ENCODE measurements around the gene RCAN1. TPM values are rescaled to one million over a fixed set of nuclear protein-coding genes. Genes with fewer than 3 reads are reported as not detected.

The RCAN1 gene
- total and polyA plus RNA-seq, 2 of the 4 experiments (the other 2 are of a cell fraction), result 53.5 to 175 TPM

DNA sequence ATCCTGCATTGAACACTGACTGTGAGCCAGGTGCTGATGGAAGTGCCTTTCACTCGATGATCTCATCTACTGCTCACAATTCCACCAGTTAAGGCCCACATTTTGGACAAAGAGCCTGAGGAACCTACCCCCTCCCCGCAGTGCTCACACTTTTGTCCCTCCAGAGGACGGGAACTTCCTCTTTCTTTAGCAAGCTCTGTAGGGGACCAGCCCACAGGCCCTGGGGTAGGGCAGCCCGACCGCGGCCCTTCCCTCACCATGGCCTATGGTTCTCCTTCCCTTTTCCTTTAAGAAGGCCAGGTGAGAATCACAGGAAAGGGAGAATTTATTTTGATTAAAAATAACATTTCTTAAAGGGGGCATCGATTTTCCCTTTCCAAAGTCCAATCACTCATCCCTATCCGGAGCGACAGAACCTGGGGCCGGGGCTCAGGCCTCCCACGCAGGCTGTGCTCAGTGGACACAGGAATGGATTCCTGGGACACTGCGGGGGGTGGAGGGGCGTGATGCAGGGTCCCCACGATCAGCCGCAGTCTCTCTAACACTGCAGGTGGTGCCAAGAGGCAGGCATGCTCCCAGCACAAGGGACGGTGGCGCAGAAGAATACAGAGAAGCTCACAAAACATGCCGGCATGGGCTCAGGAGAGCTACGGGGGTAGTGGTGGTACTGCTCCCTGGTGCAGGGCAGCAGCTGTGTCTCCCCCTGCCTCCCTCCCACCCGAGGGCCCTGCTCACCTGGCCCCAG lies 94.0 kb downstream of the RCAN1 start:
- Histone ChIP-seq H2BK5ac (ENCODE audit: low read depth, low read length, poor library complexity, severe bottlenecking) (no peak overlapping the region), H2BK120ac (ENCODE audit: low read depth, low read length) (no peak overlapping the region), H2BK20ac (ENCODE audit: low read depth, low read length) (no peak overlapping the region), H3K18ac (ENCODE audit: low read depth, low read length) (no peak overlapping the region), H4K20me1 (ENCODE audit: insufficient read depth, low read length) (peaks cover 65% of the 10 kb centered on the region), H2AK5ac (ENCODE audit: low read depth, low read length) (no peak overlapping the region), H2BK15ac (ENCODE audit: low read depth, low read length) (no peak overlapping the region), H4K8ac (ENCODE audit: low read depth in 2 of 2, low read length in 2 of 2) (no peak overlapping the region), H4K5ac (ENCODE audit: low read depth, low read length) (no peak overlapping the region; the same call in 1 of the 2 replicates), H3K4ac (ENCODE audit: low read depth, low read length) (no peak overlapping the region), H3K23ac (ENCODE audit: low read depth, low read length) (no peak overlapping the region), H3K9me3 (ENCODE audit: control insufficient read depth, insufficient read depth, low read length) (no peaks in the 10 kb centered on the region), H3K27me3 (ENCODE audit: control insufficient read depth, insufficient read depth, low read length) (no peaks in the 10 kb centered on the region), H3K9ac (ENCODE audit: low read depth, low read length) (no peak overlapping the region), H3K4me1 (ENCODE audit: control insufficient read depth, insufficient read depth, low read length) (peaks cover 17% of the 10 kb centered on the region), H4K91ac (ENCODE audit: insufficient read depth, low read depth, low read length) (no peak overlapping the region), H3K4me2 (ENCODE audit: low read depth, low read length) (no peak overlapping the region), H3K36me3 (ENCODE audit: control insufficient read depth, insufficient read depth, low read length) (peaks cover 57% of the 10 kb centered on the region), H3K4me3 (ENCODE audit: insufficient read depth, low read depth, low read length) (no peak overlapping the region), H2AFZ (replicated peaks; ENCODE audit: low read length, poor library complexity) (peak overlapping the region; percentile 4), H2AK9ac (replicated peaks; ENCODE audit: low read depth, low read length, poor library complexity) (no peak overlapping the region), H3K14ac (replicated peaks; ENCODE audit: low read depth, low read length) (no peak overlapping the region), H3K56ac (ENCODE audit: extremely low read depth, insufficient read depth, low read length) (no peak overlapping the region), H3K27ac (ENCODE audit: insufficient read depth, low read length) (no peak overlapping the region), H3K9me1 (ENCODE audit: insufficient read depth, low read length) (peaks cover 22% of the 10 kb centered on the region), H3K79me1 (ENCODE audit: low read depth in 1 of 2, low read length in 2 of 2) (peaks cover 25 to 72% of the 10 kb centered on the region in 2 experiments)
- DNase-seq (no peak), ATAC-seq (ENCODE audit: low read depth) (no peak)
- dilution Hi-C loops (cut with HindIII; ENCODE audit: low sequenced_read_pairs, unreplicated experiment), result no loop called here
- in situ Hi-C loops (cut with MboI; ENCODE audit: low sequenced_read_pairs), result loop anchor here (5.0 kb wide), 1 partner anchor 66 kb away; no protein-coding TSS in a partner anchor
- 93% methylated on average over 5 of the region's 20 CpGs; no CpG with 5 or more reads in 1 of the 2 experiments for WGBS, 2 experiments (ENCODE audit: extremely low coverage in 2 of 2, insufficient read length in 1 of 2)
- POLR2A ChIA-PET (ENCODE audit: unreplicated experiment), result no interaction called here
- TF ChIP-seq RAD21 (IDR thresholded peaks at IDR 0.05; ENCODE audit: low read length) (no peak), MAFK (IDR thresholded peaks at IDR 0.05; ENCODE audit: low read depth, low read length) (no peak), CEBPB (IDR thresholded peaks at IDR 0.05; ENCODE audit: low read depth, low read length) (no peak)
- TF ChIP-seq, protein P1, sequence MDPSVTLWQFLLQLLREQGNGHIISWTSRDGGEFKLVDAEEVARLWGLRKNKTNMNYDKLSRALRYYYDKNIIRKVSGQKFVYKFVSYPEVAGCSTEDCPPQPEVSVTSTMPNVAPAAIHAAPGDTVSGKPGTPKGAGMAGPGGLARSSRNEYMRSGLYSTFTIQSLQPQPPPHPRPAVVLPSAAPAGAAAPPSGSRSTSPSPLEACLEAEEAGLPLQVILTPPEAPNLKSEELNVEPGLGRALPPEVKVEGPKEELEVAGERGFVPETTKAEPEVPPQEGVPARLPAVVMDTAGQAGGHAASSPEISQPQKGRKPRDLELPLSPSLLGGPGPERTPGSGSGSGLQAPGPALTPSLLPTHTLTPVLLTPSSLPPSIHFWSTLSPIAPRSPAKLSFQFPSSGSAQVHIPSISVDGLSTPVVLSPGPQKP (IDR thresholded peaks at IDR 0.05; ENCODE audit: borderline replicate concordance, low read depth, low read length), result no peak
- TF ChIP-seq, protein P2, sequence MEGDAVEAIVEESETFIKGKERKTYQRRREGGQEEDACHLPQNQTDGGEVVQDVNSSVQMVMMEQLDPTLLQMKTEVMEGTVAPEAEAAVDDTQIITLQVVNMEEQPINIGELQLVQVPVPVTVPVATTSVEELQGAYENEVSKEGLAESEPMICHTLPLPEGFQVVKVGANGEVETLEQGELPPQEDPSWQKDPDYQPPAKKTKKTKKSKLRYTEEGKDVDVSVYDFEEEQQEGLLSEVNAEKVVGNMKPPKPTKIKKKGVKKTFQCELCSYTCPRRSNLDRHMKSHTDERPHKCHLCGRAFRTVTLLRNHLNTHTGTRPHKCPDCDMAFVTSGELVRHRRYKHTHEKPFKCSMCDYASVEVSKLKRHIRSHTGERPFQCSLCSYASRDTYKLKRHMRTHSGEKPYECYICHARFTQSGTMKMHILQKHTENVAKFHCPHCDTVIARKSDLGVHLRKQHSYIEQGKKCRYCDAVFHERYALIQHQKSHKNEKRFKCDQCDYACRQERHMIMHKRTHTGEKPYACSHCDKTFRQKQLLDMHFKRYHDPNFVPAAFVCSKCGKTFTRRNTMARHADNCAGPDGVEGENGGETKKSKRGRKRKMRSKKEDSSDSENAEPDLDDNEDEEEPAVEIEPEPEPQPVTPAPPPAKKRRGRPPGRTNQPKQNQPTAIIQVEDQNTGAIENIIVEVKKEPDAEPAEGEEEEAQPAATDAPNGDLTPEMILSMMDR (conservative IDR thresholded peaks at IDR 0.05; ENCODE audit: low read depth, low read length), result no peak
- CTCF ChIA-PET, result no interaction called here
- BruUV-seq (replicated peaks), result no TSS peak
- intact Hi-C loops (cut with micrococcal nuclease), result no loop called here

Measured in IMR-90 (cell line).